ENCODE measurements around the gene TPCN2. TPM values are rescaled to one million over a fixed set of nuclear protein-coding genes. Genes with fewer than 3 reads are reported as not detected.
A peak's percentile ranks its signal among the peaks of the same experiment; 100 is the strongest.

The TPCN2 gene
- total and polyA plus RNA-seq, 9 of the 15 experiments (the other 6 are each of a cell fraction or from before 2014, with no cell fraction given): 0.66 to 10.2 (median 4.6) TPM

DNA sequence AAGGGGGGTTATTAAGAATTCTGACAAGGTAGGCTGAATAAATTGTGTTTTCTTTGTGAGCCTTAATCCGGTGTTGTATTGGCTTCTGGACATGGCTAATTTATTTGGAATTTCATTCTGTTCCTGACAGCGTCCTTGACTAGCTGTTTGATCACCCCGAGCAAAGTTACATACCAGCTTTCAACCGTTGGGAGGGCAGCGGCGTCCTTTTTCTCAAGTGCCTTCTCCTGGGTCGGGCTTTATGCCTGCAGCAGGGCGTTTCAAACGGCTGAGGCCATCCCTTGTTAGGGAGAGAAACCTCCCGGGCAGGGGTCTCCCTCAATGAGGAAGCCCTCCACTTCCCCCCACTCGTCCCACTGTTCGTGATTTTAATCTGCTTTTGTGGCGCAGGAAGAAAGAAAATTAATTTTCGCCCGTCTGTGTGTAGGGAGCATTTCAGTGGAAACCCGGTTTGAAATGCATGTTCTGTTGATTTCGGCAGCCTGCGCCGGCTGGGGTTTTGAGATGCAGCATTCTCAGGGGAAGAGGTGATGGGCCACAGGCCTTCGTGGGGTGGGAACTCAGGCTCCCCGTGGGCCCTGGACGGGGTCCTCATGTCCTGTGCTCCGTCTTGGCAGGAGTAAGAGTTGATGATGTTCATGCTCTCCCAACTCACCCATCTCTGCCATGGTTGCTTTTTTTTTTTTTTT, 104.1 kb downstream of the TPCN2 start:
- ChIA-PET POLR2A (no interaction called here), CTCF (ENCODE audit: low intra/inter-chr PET ratio) (no interaction called here)

More for the DNA sequence above, 104.1 kb downstream of the TPCN2 start:
- H4K20me1 ChIP-seq (replicated peaks; ENCODE audit: control insufficient read depth, insufficient read depth, low read length): no peaks in the 10 kb centered on the region
- H3K36me3 ChIP-seq (ENCODE audit: control insufficient read depth, insufficient read depth, low read length): no peaks in the 10 kb centered on the region
- intact Hi-C loops (cut with micrococcal nuclease): no loop called here
- in situ Hi-C loops (cut with MboI): no loop called here
- FAIRE-seq (no peak), DNase-seq (ENCODE audit: extremely low read depth in 1 of 4, low spot score in 3 of 4) (no peak), ATAC-seq (no peak)
- H2AFZ ChIP-seq (ENCODE audit: low read depth, low read length): peak overlapping the region; percentile 66
- H3K27me3 ChIP-seq (ENCODE audit: control insufficient read depth in 2 of 2, insufficient read depth in 2 of 2, low read length in 2 of 2): peaks cover 2 to 39% of the 10 kb centered on the region in 2 experiments
- no peaks in the 10 kb centered on the region; the same call in 2 of the 3 replicates for H3K79me2 ChIP-seq (ENCODE audit: control insufficient read depth, insufficient read depth, low read length)
- BruUV-seq (replicated peaks): no TSS peak
- 18% methylated on average over 23 of the region's 23 CpGs for WGBS (ENCODE audit: insufficient coverage, low coverage, missing lambda C conversion rate)
- peaks cover 22 to 33% of the 10 kb centered on the region in 2 experiments; a peak in 4 of 5 replicates for H3K4me1 ChIP-seq (replicated peaks in 1 of 2; ENCODE audit: control insufficient read depth in 2 of 2, insufficient read depth in 2 of 2, low read length in 2 of 2)
- no peak overlapping the region for H3K9ac ChIP-seq (ENCODE audit: insufficient read depth in 1 of 2, low read depth in 2 of 2, low read length in 2 of 2)
- H3K9me1 ChIP-seq (ENCODE audit: control insufficient read depth, insufficient read depth, low read length): peaks cover 4% of the 10 kb centered on the region
- no peak overlapping the region for H3K4me2 ChIP-seq (ENCODE audit: insufficient read depth, low read length)
- H3K9me3 ChIP-seq (replicated peaks; ENCODE audit: control insufficient read depth, insufficient read depth, low read depth, low read length): no peaks in the 10 kb centered on the region
- H3K27ac ChIP-seq (ENCODE audit: extremely low read depth, low read depth, low read length): no peak overlapping the region
- H3K4me3 ChIP-seq: no peak overlapping the region
- TF ChIP-seq MIER1 (IDR thresholded peaks at IDR 0.05; ENCODE audit: low read depth) (no peak), TFAM (CRISPR knock-in tag; conservative IDR thresholded peaks at IDR 0.05) (no peak), ZNF408 (CRISPR knock-in tag; IDR thresholded peaks at IDR 0.05; ENCODE audit: low read depth) (no peak), RFX7 (CRISPR knock-in tag; IDR thresholded peaks at IDR 0.05) (no peak), TRIM28 (IDR thresholded peaks at IDR 0.05) (no peak), CCAR2 (IDR thresholded peaks at IDR 0.05; ENCODE audit: low read depth, low read length) (no peak)
- TF ChIP-seq, protein P1, sequence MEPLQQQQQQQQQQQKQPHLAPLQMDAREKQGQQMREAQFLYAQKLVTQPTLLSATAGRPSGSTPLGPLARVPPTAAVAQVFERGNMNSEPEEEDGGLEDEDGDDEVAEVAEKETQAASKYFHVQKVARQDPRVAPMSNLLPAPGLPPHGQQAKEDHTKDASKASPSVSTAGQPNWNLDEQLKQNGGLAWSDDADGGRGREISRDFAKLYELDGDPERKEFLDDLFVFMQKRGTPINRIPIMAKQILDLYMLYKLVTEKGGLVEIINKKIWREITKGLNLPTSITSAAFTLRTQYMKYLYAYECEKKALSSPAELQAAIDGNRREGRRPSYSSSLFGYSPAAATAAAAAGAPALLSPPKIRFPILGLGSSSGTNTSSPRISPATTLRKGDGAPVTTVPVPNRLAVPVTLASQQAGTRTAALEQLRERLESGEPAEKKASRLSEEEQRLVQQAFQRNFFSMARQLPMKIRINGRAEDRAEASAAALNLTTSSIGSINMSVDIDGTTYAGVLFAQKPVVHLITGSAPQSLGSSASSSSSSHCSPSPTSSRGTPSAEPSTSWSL (CRISPR knock-in tag; IDR thresholded peaks at IDR 0.05; ENCODE audit: borderline replicate concordance): no peak

All from K562 (cell line).